HUES64 (cell line): Measurements from ENCODE around the gene SCFD2.
"Not testable (repeated sequence)": the region's sequence is repeated elsewhere in the genome, so short reads cannot be mapped to it uniquely, and the experiment has no call there.

ENCODE experiments used
- H3K27ac ChIP-seq: 2 replicates; pipeline ENCODE4 v1.7.0; 2013; ENCODE audit warnings: low read depth, low read length, inconsistent platforms
- H3K27me3 ChIP-seq: 2 replicates; pipeline ENCODE4 v1.6.1; 2013; ENCODE audit warnings: mild to moderate bottlenecking, low read length; ENCODE audit not compliant: insufficient read depth
- H3K36me3 ChIP-seq: 2 replicates; pipeline ENCODE4 v1.6.1; 2013; ENCODE audit warnings: mild to moderate bottlenecking, low read length; ENCODE audit not compliant: insufficient read depth
- H3K4me1 ChIP-seq: 2 replicates; pipeline ENCODE4 v1.6.1; 2013; ENCODE audit warnings: mild to moderate bottlenecking, low read length, moderate library complexity; ENCODE audit not compliant: insufficient read depth
- H3K4me3 ChIP-seq: 2 replicates; pipeline ENCODE4 v1.5.1; 2013; ENCODE audit warnings: mild to moderate bottlenecking, low read length, moderate library complexity
- H3K9ac ChIP-seq: 2 replicates; pipeline ENCODE4 v1.6.1; 2013; ENCODE audit warnings: mild to moderate bottlenecking, low read depth, low read length
- H3K9me3 ChIP-seq: 2 replicates; pipeline ENCODE4 v1.6.1; 2013; ENCODE audit warnings: low read depth, low read length; ENCODE audit not compliant: insufficient read depth
- WGBS: fragments of 150-250, 120-280 bp; methylation state at CpG from one replicate; pipeline ENCODE4 v1.1.7; 2013; ENCODE audit warnings: missing lambda C conversion rate; 5-methylcytosine and 5-hydroxymethylcytosine counted together

The SCFD2 gene

DNA sequence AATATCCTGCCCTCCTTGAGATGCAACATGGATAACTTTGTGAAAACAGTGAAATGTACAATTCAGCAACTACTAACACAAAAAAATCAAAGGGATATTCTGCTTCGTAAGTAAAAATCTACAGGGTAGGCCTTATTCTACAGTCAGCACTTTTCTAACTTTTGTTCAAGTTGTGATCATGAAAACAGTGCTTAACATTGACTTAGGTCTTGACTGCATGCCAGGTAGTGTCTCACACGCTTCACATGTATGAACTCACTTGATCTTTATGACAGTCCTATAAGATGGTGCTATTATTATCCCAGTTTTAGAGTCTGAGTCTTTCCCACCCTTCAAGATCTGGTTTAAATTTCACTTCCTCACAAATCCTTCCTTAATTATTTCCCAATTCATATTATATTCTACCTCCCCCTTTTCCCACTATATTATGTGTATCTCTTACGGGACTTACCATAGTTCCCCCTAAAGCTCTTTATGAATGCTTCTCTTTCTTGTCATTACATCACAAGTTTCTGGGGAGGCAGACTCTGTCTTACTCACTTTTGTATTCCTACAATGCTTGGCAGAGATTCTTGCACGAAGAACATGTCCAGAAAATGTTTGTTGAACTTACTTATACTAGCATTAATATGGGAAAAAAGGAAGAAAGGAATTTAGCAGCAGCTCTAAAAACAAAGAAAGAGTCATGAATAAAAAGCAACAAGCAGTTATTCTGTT, 179.8 kb downstream of the SCFD2 start:
- H3K9me3 ChIP-seq: no peaks in the 10 kb centered on the region
- H3K4me3 ChIP-seq: no peak overlapping the region
- no peaks in the 10 kb centered on the region for H3K36me3 ChIP-seq
- H3K9ac ChIP-seq: no peak overlapping the region
- no peak overlapping the region for H3K27ac ChIP-seq
- no peaks in the 10 kb centered on the region for H3K27me3 ChIP-seq
- no peaks in the 10 kb centered on the region for H3K4me1 ChIP-seq
- 95% methylated on average over 3 of the region's 4 CpGs for WGBS

GRCh38 chr4:53183754-53184153, 182.1 kb downstream of the SCFD2 start:
- Histone ChIP-seq H3K27me3 (no peaks in the 10 kb centered on the region), H3K36me3 (no peaks in the 10 kb centered on the region), H3K4me3 (no peak overlapping the region), H3K9ac (no peak overlapping the region), H3K4me1 (no peaks in the 10 kb centered on the region), H3K9me3 (no peaks in the 10 kb centered on the region), H3K27ac (no peak overlapping the region)
- WGBS: 100% methylated on average over 1 of the region's 2 CpGs

- H3K4me3 ChIP-seq, H3K27me3 ChIP-seq, H3K4me1 ChIP-seq, H3K36me3 ChIP-seq, H3K27ac ChIP-seq, H3K9ac ChIP-seq: not testable (repeated sequence)
- 93% methylated on average over 4 of the region's 4 CpGs for WGBS
- peaks cover 17% of the 10 kb centered on the region for H3K9me3 ChIP-seq
Observed at GRCh38 chr4:53177751-53178150, 188.1 kb downstream of the SCFD2 start.

- no peak overlapping the region for H3K27ac ChIP-seq
- H3K9ac ChIP-seq: no peak overlapping the region
- H3K36me3 ChIP-seq: no peaks in the 10 kb centered on the region
- H3K27me3 ChIP-seq: no peaks in the 10 kb centered on the region
- H3K9me3 ChIP-seq: peaks cover 17% of the 10 kb centered on the region
- H3K4me3 ChIP-seq: no peak overlapping the region
- H3K4me1 ChIP-seq: no peaks in the 10 kb centered on the region
Observed at GRCh38 chr4:53175640-53176039, 190.2 kb downstream of the SCFD2 start.

DNA sequence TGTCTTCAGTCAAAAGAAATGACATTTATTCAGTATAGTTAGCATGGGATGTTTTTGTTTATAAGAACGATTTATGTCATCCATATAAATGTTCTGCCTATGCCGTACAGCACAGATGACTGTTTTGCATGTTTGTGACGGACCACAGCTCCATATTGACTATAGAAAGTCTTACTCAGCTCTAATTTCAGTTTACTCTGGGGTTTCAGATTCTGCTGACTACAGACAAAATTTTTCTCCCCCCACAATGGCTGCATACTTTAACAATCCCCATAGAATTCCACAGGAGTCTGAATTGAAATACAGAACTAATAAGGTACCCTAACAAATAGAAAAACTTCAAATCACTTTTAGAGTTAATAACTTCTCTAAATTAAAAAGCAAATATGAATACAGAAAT, 191.0 kb downstream of the SCFD2 start:
- 94% methylated on average over 3 of the region's 3 CpGs for WGBS
- Histone ChIP-seq H3K27ac (no peak overlapping the region), H3K4me1 (no peaks in the 10 kb centered on the region), H3K36me3 (no peaks in the 10 kb centered on the region), H3K9ac (no peak overlapping the region), H3K27me3 (no peaks in the 10 kb centered on the region), H3K9me3 (peaks cover 17% of the 10 kb centered on the region), H3K4me3 (no peak overlapping the region)

- Histone ChIP-seq H3K27ac (no peak overlapping the region), H3K9ac (no peak overlapping the region), H3K36me3 (no peaks in the 10 kb centered on the region), H3K9me3 (peaks cover 17% of the 10 kb centered on the region), H3K4me1 (no peaks in the 10 kb centered on the region), H3K27me3 (no peaks in the 10 kb centered on the region), H3K4me3 (no peak overlapping the region)
- 100% methylated on average over 1 of the region's 1 CpG for WGBS
Observed at GRCh38 chr4:53173576-53173975, 192.3 kb downstream of the SCFD2 start.

GRCh38 chr4:53171797-53172196, 194.1 kb downstream of the SCFD2 start:
- Histone ChIP-seq H3K9ac (no peak overlapping the region), H3K4me3 (no peak overlapping the region), H3K27ac (no peak overlapping the region), H3K4me1 (no peaks in the 10 kb centered on the region), H3K36me3 (no peaks in the 10 kb centered on the region), H3K27me3 (no peaks in the 10 kb centered on the region), H3K9me3 (peaks cover 7% of the 10 kb centered on the region)
- 100% methylated on average over 2 of the region's 3 CpGs for WGBS

DNA sequence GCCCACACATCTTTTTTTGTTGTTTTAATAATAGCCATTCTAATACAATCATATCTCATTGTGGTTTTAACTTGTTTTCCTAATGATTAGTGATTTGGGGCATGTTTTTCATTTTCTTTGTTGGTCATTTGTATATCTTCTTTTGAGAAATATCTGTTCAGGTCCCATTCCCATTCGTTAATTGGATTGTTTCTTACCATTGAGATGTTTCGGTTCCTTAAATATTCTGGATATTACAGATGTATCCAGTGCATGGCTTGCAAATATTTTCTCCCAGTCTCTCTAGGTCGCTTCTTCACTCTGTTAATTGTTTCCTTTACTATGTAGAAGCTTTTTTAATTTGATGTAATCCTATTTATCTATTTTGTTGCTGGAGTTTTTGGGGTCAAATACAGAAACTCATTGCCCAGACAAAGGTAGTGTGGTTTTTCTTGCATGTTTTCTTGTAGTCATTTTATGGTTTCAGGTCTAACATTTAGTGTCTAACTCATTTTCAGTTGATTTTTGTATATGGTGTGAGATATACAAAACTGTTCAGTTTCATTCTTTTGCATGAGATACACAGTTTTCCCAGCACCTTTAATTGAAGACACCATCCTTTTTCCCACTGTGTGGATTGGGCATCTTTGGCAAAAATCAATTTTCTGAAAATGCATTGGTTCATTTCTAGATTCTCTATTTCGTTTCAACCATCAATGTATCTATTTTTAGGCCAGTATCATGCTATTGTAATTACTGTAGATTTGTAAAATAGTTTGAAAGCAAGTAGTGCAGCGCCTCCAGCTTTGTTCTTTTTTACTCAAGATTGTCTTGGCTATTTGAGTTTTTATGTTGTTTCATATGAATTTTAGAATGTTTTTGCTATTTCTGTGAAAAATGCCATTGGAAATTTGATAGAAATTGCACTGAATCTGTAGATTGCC, 195.9 kb downstream of the SCFD2 start:
- Histone ChIP-seq H3K9me3 (peaks cover 3% of the 10 kb centered on the region; the same call in 1 of the 2 replicates), H3K27ac (no peak overlapping the region), H3K9ac (no peak overlapping the region), H3K36me3 (no peaks in the 10 kb centered on the region), H3K4me1 (no peaks in the 10 kb centered on the region), H3K4me3 (no peak overlapping the region), H3K27me3 (no peaks in the 10 kb centered on the region)
- 96% methylated on average over 3 of the region's 5 CpGs for WGBS

DNA sequence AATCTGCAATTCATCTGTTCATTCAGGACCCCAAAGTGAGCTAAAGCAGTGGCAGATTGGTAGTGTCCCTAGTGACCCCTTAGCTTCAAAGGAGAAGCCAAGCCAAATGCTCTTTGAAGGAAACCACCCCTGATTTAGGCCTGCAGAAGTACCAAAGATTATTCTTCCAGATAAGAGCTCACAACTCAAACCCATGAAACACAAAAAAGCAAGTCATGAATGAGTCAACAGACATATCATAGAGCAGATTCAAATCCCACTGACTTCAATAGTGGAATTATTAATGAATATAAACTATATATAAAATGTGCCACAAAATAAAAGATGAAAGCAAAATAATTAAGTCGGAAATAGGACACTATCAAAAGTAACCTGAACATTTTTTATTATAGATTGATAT, 197.6 kb downstream of the SCFD2 start:
- Histone ChIP-seq H3K36me3 (no peaks in the 10 kb centered on the region), H3K27ac (no peak overlapping the region), H3K9me3 (no peaks in the 10 kb centered on the region), H3K9ac (no peak overlapping the region), H3K4me1 (no peaks in the 10 kb centered on the region), H3K4me3 (no peak overlapping the region), H3K27me3 (no peaks in the 10 kb centered on the region)
- no CpG with 5 or more reads among the region's 1 CpG for WGBS

DNA sequence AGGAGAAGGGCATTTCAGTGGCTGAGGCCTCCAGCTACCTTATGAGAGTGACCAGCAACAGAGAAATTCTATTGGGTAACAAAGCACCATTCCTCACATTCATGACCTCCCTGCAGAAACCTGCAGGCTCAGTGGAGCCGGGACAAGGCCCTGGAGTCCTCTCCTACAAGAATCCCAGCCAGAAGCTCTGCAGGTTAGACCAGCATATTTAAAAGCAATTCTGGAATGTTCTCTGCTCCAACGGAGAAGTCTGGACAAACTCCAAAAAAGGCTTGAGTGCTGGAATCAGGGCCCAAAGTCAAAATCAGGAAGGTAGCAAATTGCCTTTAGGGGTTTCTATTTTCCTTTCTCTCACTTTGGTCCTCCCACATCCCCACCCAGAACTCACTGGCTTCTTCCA, 202.9 kb downstream of the SCFD2 start:
- no peaks in the 10 kb centered on the region for H3K36me3 ChIP-seq
- no peak overlapping the region for H3K9ac ChIP-seq
- H3K27me3 ChIP-seq: no peaks in the 10 kb centered on the region
- H3K9me3 ChIP-seq: no peaks in the 10 kb centered on the region
- H3K27ac ChIP-seq: no peak overlapping the region
- 90% methylated on average over 2 of the region's 2 CpGs for WGBS
- H3K4me3 ChIP-seq: no peak overlapping the region
- H3K4me1 ChIP-seq: no peaks in the 10 kb centered on the region

- H3K9me3 ChIP-seq: no peaks in the 10 kb centered on the region
- no peaks in the 10 kb centered on the region for H3K36me3 ChIP-seq
- no peaks in the 10 kb centered on the region for H3K4me1 ChIP-seq
- H3K27ac ChIP-seq: no peak overlapping the region
- no peak overlapping the region for H3K4me3 ChIP-seq
- H3K27me3 ChIP-seq: no peaks in the 10 kb centered on the region
- 100% methylated on average over 1 of the region's 1 CpG for WGBS
- H3K9ac ChIP-seq: no peak overlapping the region
Observed at GRCh38 chr4:53161787-53162433, 204.0 kb downstream of the SCFD2 start.
